MM.1S (cell line): ENCODE results near the gene TMOD3.

Experiments used
- DNase-seq: peaks from one replicate; pipeline ENCODE4 v3.0.0-alpha.2; 2015
- H2AFZ ChIP-seq: fragments of 300-600 bp; sonication (generic); 2 replicates; pipeline ENCODE4 v1.6.0; 2016; ENCODE audit warnings: antibody characterized with exemption, low read length
- H3F3A ChIP-seq: fragments of 300-600 bp; sonication (generic); 2 replicates; pipeline ENCODE4 v1.6.1; 2016; ENCODE audit warnings: mild to moderate bottlenecking, antibody characterized with exemption, low read length, moderate library complexity, mixed read lengths; ENCODE audit not compliant: insufficient read depth
- H3K27ac ChIP-seq: fragments of 300-600 bp; sonication (generic); 2 replicates; pipeline ENCODE4 v1.5.1; 2016; ENCODE audit warnings: mild to moderate bottlenecking, low read length
- H3K27me3 ChIP-seq: fragments of 300-600 bp; sonication (generic); replicated peaks from 2 replicates; pipeline ENCODE4 v1.6.0; 2016; ENCODE audit warnings: low read length; ENCODE audit not compliant: insufficient read depth
- H3K36me3 ChIP-seq: fragments of 300-600 bp; sonication (generic); replicated peaks from 2 replicates; pipeline ENCODE4 v1.6.1; 2016; ENCODE audit warnings: mild to moderate bottlenecking, low read length, mixed read lengths; ENCODE audit not compliant: insufficient read depth
- H3K4me1 ChIP-seq: fragments of 300-600 bp; sonication (generic); 2 replicates; pipeline ENCODE4 v1.6.1; 2016; ENCODE audit warnings: low read length, mixed read lengths
- H3K4me2 ChIP-seq: fragments of 300-600 bp; sonication (generic); 2 replicates; pipeline ENCODE4 v1.6.0; 2016; ENCODE audit warnings: low read depth, low read length
- H3K4me3 ChIP-seq: fragments of 300-600 bp; sonication (generic); 2 replicates; pipeline ENCODE4 v1.5.1; 2016; ENCODE audit warnings: low read length, mixed read lengths
- H3K79me2 ChIP-seq: fragments of 300-600 bp; sonication (generic); 2 replicates; pipeline ENCODE4 v1.6.1; 2016; ENCODE audit warnings: mixed run types, low read length, mixed read lengths
- H3K9ac ChIP-seq: fragments of 300-600 bp; sonication (generic); 2 replicates; pipeline ENCODE4 v1.6.1; 2016; ENCODE audit warnings: low read length, mixed read lengths
- H3K9me2 ChIP-seq: fragments of 300-600 bp; sonication (generic); replicated peaks from 2 replicates; pipeline ENCODE4 v1.6.1; 2016; ENCODE audit warnings: mild to moderate bottlenecking, low read length, mixed read lengths; ENCODE audit not compliant: insufficient read depth
- H3K9me3 ChIP-seq: fragments of 300-600 bp; sonication (generic); replicated peaks from 2 replicates; pipeline ENCODE4 v1.6.1; 2016; ENCODE audit warnings: mild to moderate bottlenecking, low read length, mixed read lengths; ENCODE audit not compliant: insufficient read depth
- H4K20me1 ChIP-seq: fragments of 300-600 bp; sonication (generic); 2 replicates; pipeline ENCODE4 v1.6.1; 2016; ENCODE audit warnings: mild to moderate bottlenecking, low read length, moderate library complexity, mixed read lengths; ENCODE audit not compliant: insufficient read depth
- EZH2 ChIP-seq: fragments of 300-600 bp; sonication (generic); optimal IDR thresholded peaks from 2 replicates; pipeline ENCODE3; 2017; ENCODE audit warnings: low read depth, mild to moderate bottlenecking, antibody characterized with exemption, low read length, mixed read lengths
- EZH2phosphoT487 ChIP-seq: fragments of 300-600 bp; sonication (generic); IDR thresholded peaks from 2 replicates; pipeline ENCODE4 v1.6.1; 2018; ENCODE audit warnings: antibody characterized with exemption, low read length
- TF ChIP-seq, protein P1 (sequence below): fragments of 300-600 bp; sonication (generic); IDR thresholded peaks from 2 replicates; pipeline ENCODE4 v1.5.1; 2016; ENCODE audit warnings: antibody characterized with exemption, low read length, mixed read lengths

TMOD3 gene

DNA sequence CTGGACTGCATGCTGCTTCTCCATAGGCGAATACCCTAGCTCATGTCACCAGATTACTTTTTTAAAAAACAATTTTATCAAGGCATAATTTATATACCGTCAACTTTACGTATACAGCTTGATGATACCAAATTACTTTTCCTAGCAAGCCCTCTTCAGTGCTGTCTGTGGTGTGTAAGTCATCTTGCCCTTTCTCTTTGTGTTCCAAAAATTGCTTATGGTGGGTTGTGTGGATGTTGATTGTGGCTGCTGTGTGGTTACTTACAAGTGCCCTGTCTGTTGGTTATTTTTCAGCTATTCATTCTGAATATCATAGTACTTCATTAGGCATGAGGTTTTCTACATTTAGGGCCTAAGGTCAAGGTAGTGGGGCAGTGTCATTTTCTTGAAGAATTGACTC lies 12.8 kb downstream of the TMOD3 start:
- no peak overlapping the region for H2AFZ ChIP-seq
- DNase-seq: no peak
- H3K79me2 ChIP-seq: peaks cover 100% of the 10 kb centered on the region
- H3K4me2 ChIP-seq: no peak overlapping the region
- H3K36me3 ChIP-seq: no peaks in the 10 kb centered on the region
- H3K4me3 ChIP-seq: no peak overlapping the region
- no peaks in the 10 kb centered on the region for H3K27me3 ChIP-seq
- H3K4me1 ChIP-seq: peaks cover 14% of the 10 kb centered on the region
- TF ChIP-seq EZH2phosphoT487 (no peak), EZH2 (no peak)
- TF ChIP-seq, protein P1, sequence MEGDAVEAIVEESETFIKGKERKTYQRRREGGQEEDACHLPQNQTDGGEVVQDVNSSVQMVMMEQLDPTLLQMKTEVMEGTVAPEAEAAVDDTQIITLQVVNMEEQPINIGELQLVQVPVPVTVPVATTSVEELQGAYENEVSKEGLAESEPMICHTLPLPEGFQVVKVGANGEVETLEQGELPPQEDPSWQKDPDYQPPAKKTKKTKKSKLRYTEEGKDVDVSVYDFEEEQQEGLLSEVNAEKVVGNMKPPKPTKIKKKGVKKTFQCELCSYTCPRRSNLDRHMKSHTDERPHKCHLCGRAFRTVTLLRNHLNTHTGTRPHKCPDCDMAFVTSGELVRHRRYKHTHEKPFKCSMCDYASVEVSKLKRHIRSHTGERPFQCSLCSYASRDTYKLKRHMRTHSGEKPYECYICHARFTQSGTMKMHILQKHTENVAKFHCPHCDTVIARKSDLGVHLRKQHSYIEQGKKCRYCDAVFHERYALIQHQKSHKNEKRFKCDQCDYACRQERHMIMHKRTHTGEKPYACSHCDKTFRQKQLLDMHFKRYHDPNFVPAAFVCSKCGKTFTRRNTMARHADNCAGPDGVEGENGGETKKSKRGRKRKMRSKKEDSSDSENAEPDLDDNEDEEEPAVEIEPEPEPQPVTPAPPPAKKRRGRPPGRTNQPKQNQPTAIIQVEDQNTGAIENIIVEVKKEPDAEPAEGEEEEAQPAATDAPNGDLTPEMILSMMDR: no peak
- H3F3A ChIP-seq: no peaks in the 10 kb centered on the region
- no peak overlapping the region for H3K27ac ChIP-seq
- H3K9me3 ChIP-seq: no peaks in the 10 kb centered on the region
- H3K9me2 ChIP-seq: no peaks in the 10 kb centered on the region
- H3K9ac ChIP-seq: no peak overlapping the region
- peaks cover 4% of the 10 kb centered on the region; the same call in 1 of the 2 replicates for H4K20me1 ChIP-seq

DNA sequence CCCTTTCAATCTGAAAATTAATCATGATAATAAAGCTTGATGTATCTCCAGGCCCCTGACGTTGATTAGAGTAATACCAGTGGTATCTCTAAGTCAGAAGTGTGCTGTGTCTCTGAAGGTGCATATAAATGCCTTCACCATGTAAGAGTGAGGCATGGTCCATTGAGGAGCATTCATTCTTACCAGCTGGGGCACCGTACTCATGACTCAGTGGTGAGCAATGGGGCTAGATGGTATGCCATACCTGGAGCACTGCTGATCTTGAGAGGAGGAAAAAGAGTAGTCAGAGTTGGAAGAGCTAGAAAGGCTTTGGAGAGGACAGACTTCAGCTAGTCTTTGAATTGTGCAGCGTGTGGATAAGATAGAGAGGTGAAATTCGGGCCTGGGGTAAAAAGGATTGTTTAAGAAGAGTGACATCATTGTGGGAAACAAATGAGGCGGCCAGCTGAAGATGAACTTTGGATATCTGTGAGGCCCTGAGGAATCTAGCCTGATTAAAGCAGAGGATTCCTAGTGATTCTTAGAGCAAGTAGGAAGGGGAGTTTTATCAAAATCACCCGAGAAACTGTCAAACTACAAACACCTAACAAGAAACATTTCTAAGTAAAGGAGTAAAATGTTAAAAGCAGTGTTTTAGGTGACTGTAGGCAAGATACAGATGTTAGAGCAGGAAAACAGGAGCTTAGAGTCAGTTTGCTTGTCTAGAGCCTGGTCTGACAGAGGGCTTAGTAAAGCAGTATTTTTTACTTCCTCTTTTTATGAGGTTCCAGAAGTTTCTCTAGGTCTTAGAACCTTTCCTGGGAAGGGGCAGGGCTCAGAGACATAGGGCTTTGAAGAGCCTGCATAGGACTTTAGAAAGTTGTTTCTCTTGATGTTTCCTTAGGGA lies 13.6 kb downstream of the TMOD3 start:
- Histone ChIP-seq H3K4me2 (peak overlapping the region; percentile 0; the same call in 1 of the 2 replicates), H3K27ac (peak overlapping the region; percentile 26; the same call in 1 of the 2 replicates), H3K9me3 (no peaks in the 10 kb centered on the region), H4K20me1 (peaks cover 4% of the 10 kb centered on the region; the same call in 1 of the 2 replicates), H3K79me2 (peaks cover 100% of the 10 kb centered on the region), H3K9ac (no peak overlapping the region), H3K4me3 (no peak overlapping the region), H3K4me1 (peaks cover 14% of the 10 kb centered on the region), H3K27me3 (no peaks in the 10 kb centered on the region), H3K9me2 (no peaks in the 10 kb centered on the region), H3K36me3 (no peaks in the 10 kb centered on the region), H3F3A (no peaks in the 10 kb centered on the region), H2AFZ (no peak overlapping the region)
- no peak for DNase-seq
- TF ChIP-seq EZH2 (no peak), EZH2phosphoT487 (no peak)
- TF ChIP-seq, protein P1: no peak

DNA sequence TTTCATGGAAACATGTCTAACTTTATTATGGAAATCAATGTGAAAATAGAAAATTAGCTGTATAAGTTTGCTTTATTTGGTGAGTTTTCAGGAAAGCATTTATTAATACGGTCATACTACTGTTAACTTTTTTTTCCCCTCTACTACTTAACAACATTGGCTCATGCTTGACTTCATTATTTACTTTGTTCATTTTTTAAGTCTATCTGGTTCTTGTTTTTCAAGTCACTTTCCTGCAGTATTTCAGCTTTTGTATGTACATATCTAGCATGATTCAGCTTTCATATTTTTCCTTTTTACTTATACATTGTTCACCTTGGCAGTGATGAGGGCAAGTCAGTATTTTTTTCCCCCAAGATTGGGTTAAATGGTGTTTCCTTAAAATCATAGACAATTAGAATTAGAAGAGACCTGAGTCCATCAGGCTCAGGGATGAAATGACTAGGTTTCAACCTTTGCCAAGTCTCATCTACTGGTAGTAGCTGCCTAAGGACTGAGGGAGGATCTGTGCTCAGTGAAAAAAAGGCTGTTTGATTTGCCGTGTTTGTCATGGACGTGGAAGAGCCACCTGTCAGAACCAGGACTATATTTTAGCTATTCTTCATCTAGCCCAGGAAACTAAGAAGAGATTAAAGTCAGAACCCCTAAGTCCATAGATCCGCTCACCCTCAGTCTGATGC lies 15.4 kb downstream of the TMOD3 start:
- H3K4me1 ChIP-seq: peaks cover 14% of the 10 kb centered on the region
- DNase-seq: no peak
- no peaks in the 10 kb centered on the region for H3K27me3 ChIP-seq
- no peak overlapping the region for H3K4me2 ChIP-seq
- no peak overlapping the region for H3K27ac ChIP-seq
- H3K4me3 ChIP-seq: no peak overlapping the region
- peaks cover 9% of the 10 kb centered on the region; the same call in 1 of the 2 replicates for H4K20me1 ChIP-seq
- H3K9ac ChIP-seq: no peak overlapping the region
- no peaks in the 10 kb centered on the region for H3K9me3 ChIP-seq
- peaks cover 100% of the 10 kb centered on the region for H3K79me2 ChIP-seq
- H2AFZ ChIP-seq: no peak overlapping the region
- no peaks in the 10 kb centered on the region for H3K9me2 ChIP-seq
- H3K36me3 ChIP-seq: no peaks in the 10 kb centered on the region
- H3F3A ChIP-seq: no peaks in the 10 kb centered on the region
- TF ChIP-seq EZH2phosphoT487 (no peak), EZH2 (no peak)
- TF ChIP-seq, protein P1: no peak
